Measurements from ENCODE around the gene PLCB1. TPM values are rescaled to one million over a fixed set of nuclear protein-coding genes. Genes with fewer than 3 reads are reported as not detected.

Gene PLCB1
- polyA plus RNA-seq, 1 experiment = 13.5 TPM

- Histone ChIP-seq H3K27me3 (ENCODE audit: control insufficient read depth, insufficient read depth, low read length) (no peaks in the 10 kb centered on the region), H3K36me3 (ENCODE audit: control insufficient read depth, insufficient read depth, low read length) (no peaks in the 10 kb centered on the region), H3K4me3 (ENCODE audit: low read depth, low read length) (no peak overlapping the region)
- CTCF ChIA-PET = interaction anchor here (0.6 to 7.1 kb wide), 2 partner anchors 14 to 422 kb away, joined by 3 to 34 read pairs; no protein-coding TSS in a partner anchor
- POLR2A ChIA-PET = no interaction called here
- TF ChIP-seq, protein P1, sequence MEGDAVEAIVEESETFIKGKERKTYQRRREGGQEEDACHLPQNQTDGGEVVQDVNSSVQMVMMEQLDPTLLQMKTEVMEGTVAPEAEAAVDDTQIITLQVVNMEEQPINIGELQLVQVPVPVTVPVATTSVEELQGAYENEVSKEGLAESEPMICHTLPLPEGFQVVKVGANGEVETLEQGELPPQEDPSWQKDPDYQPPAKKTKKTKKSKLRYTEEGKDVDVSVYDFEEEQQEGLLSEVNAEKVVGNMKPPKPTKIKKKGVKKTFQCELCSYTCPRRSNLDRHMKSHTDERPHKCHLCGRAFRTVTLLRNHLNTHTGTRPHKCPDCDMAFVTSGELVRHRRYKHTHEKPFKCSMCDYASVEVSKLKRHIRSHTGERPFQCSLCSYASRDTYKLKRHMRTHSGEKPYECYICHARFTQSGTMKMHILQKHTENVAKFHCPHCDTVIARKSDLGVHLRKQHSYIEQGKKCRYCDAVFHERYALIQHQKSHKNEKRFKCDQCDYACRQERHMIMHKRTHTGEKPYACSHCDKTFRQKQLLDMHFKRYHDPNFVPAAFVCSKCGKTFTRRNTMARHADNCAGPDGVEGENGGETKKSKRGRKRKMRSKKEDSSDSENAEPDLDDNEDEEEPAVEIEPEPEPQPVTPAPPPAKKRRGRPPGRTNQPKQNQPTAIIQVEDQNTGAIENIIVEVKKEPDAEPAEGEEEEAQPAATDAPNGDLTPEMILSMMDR (IDR thresholded peaks at IDR 0.05; ENCODE audit: insufficient read depth, low read depth, low read length) = no peak
- no peak for DNase-seq (ENCODE audit: low read depth)
Observed at GRCh38 chr20:8706961-8707700, 575.1 kb downstream of the PLCB1 start.

GRCh38 chr20:8709627-8710026 is 577.6 kb downstream of the PLCB1 start:
- DNase-seq (ENCODE audit: low read depth) = no peak
- no peaks in the 10 kb centered on the region for H3K36me3 ChIP-seq (ENCODE audit: control insufficient read depth, insufficient read depth, low read length)
- no peaks in the 10 kb centered on the region for H3K27me3 ChIP-seq (ENCODE audit: control insufficient read depth, insufficient read depth, low read length)
- TF ChIP-seq, protein P1 (IDR thresholded peaks at IDR 0.05; ENCODE audit: insufficient read depth, low read depth, low read length) = no peak
- CTCF ChIA-PET = interaction anchor here (7.1 kb wide), 1 partner anchor 11 kb away, joined by 34 read pairs; no protein-coding TSS in a partner anchor
- no peak overlapping the region for H3K4me3 ChIP-seq (ENCODE audit: low read depth, low read length)
- POLR2A ChIA-PET = no interaction called here

DNA sequence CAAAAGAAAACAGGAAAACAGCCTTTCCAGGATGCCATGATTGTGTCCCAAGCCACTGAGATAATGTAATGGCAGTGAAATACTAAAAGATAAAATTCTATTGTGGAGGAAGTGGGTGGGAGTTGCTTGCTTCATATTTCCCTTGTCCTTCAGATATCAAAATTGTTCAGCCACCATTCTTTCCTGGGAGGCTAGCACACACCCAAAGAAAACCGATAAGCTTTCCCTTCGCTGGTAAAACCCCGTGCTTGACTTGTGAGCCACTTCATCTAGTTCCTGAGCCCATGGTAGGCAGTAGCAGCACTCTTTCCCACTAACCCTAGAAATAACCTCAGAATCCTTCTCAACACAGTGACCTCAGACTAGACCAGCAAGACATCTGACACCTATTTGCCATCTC is 579.4 kb downstream of the PLCB1 start:
- DNase-seq (ENCODE audit: low read depth) = no peak
- no peaks in the 10 kb centered on the region for H3K27me3 ChIP-seq (ENCODE audit: control insufficient read depth, insufficient read depth, low read length)
- POLR2A ChIA-PET = no interaction called here
- no peak overlapping the region for H3K4me3 ChIP-seq (ENCODE audit: low read depth, low read length)
- CTCF ChIA-PET = interaction anchor here (3.0 to 3.3 kb wide), 2 partner anchors 9 to 10 kb away, joined by 11 to 22 read pairs; no protein-coding TSS in a partner anchor
- TF ChIP-seq, protein P1 (IDR thresholded peaks at IDR 0.05; ENCODE audit: insufficient read depth, low read depth, low read length) = no peak
- no peaks in the 10 kb centered on the region for H3K36me3 ChIP-seq (ENCODE audit: control insufficient read depth, insufficient read depth, low read length)

DNA sequence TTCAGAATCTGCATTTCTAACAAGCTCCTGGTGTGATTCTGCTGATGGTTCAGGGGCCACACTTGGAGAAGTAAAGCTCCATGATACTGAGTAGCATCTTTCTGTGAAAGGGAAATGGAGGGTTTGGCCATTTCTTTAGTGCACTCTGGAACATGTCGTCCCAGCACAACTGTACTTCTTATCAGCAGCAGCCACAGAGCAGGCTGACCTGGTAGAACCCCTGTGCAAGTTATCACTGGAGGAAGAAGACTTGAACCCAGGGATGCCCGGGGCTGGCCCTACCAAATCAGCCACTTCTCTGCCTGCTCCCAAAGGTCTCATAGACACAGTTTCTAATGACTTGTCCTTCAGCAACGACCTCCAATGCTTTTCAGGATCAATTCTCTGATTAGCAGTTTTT is 582.1 kb downstream of the PLCB1 start:
- Histone ChIP-seq H3K27me3 (ENCODE audit: control insufficient read depth, insufficient read depth, low read length) (no peaks in the 10 kb centered on the region), H3K4me3 (ENCODE audit: low read depth, low read length) (no peak overlapping the region), H3K36me3 (ENCODE audit: control insufficient read depth, insufficient read depth, low read length) (no peaks in the 10 kb centered on the region)
- no peak for DNase-seq (ENCODE audit: low read depth)
- TF ChIP-seq, protein P1 (IDR thresholded peaks at IDR 0.05; ENCODE audit: insufficient read depth, low read depth, low read length) = no peak
- POLR2A ChIA-PET = no interaction called here
- CTCF ChIA-PET = interaction anchor here (2.0 to 3.3 kb wide), 2 partner anchors 8 to 325 kb away, joined by 7 to 22 read pairs; no protein-coding TSS in a partner anchor

- no peaks in the 10 kb centered on the region for H3K27me3 ChIP-seq (ENCODE audit: control insufficient read depth, insufficient read depth, low read length)
- POLR2A ChIA-PET = no interaction called here
- CTCF ChIA-PET = interaction anchor here (0.6 to 1.2 kb wide), 7 partner anchors 68 to 785 kb away, joined by 3 to 4 read pairs (median 3); no protein-coding TSS in a partner anchor
- DNase-seq (ENCODE audit: low read depth) = no peak
- H3K4me3 ChIP-seq (ENCODE audit: low read depth, low read length) = no peak overlapping the region
- TF ChIP-seq, protein P1 (IDR thresholded peaks at IDR 0.05; ENCODE audit: insufficient read depth, low read depth, low read length) = no peak
- no peaks in the 10 kb centered on the region for H3K36me3 ChIP-seq (ENCODE audit: control insufficient read depth, insufficient read depth, low read length)
Observed at GRCh38 chr20:8718279-8718678, 586.2 kb downstream of the PLCB1 start.

All from BJ (cell line).